GM18517 (cell line): Measurements from ENCODE around the gene MPI.

Source experiments
- ATAC-seq: cut with Tn5 transposase; IDR thresholded peaks from one replicate; pipeline ENCODE4 v1.9.1; 2021; ENCODE audit warnings: mild to moderate bottlenecking, moderate library complexity; ENCODE audit not compliant: unreplicated experiment

Gene MPI, protein sequence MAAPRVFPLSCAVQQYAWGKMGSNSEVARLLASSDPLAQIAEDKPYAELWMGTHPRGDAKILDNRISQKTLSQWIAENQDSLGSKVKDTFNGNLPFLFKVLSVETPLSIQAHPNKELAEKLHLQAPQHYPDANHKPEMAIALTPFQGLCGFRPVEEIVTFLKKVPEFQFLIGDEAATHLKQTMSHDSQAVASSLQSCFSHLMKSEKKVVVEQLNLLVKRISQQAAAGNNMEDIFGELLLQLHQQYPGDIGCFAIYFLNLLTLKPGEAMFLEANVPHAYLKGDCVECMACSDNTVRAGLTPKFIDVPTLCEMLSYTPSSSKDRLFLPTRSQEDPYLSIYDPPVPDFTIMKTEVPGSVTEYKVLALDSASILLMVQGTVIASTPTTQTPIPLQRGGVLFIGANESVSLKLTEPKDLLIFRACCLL

DNA sequence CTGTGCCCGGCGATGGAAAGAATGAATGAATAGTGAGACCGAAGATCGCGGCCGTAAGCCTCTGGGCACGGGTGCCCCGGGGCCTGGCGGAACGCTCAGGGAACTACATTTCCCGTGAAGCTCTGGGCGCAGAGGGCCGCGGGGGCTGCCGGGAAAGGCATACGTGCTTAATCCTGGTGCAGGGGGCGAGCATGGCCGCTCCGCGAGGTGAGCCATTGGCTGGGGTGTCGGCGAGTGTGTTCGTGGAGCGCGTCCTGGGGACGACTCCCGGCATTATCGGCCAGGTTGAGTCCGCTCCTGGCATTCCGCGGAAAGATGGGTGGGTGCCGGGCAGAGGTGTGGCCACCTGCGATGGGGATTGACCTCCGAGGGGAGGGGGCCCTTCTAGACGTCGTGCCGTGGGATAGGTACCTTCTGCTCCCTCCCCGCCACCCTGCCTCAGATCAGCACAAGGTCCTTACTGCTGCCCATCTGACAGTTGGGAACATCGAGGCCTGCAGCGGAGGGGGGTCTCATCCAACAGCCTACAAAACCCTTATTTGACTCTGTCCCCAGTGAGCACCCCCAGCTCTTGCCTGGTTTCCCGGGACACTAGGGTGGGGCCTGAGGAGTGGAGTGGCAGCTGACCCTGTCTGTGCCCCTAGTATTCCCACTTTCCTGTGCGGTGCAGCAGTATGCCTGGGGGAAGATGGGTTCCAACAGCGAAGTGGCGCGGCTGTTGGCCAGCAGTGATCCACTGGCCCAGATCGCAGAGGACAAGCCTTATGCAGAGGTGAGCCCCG lies at the start of gene MPI:
Gene MPI (plus strand): TSS at position 160 of the 782 bp plus-strand sequence. CDS start 32 bp downstream, at position 192.
- ATAC-seq: peak; percentile 87

DNA sequence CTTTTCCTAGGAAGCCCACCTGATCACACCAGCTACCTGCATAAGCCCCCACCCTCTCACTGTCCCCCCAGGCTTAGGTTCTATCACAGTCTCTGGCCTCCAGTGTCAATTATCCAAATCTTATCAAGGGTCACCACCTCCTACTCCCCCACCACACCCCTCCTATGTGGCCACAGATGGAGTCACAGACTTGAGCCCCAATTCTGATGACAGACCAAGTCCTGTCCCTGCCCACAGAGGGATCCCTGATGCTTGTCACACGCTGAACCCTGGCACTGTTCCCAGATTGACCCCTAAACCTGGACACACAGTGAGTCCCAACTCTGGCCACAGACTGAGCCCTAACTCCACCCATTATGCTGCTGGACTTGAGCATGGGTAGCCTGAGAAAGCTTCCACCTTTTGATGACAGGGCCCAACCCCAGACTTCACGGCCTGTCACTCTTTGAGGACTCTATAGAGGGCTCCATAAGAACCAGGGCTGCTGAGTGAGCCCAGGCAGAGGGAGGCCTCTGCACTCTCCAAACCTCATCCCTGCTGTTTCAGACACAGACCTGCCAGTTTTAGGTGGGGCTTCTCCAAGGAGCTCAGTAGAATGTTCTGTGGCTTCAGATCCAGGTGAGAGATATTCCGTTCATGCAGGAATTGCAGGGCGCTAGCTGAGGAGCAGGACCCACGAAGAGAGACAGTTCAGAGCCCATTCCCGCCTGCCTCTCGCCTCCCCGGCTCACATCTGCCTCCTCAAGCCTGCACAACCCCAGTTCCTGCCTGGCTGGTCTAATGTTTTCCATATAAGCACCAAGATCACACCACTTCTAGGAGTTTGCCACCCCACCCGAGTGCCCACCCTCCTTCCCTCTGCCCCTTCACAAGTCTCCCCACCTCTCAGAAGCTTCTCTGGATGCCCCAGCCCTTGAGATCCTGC lies 48.7 kb upstream of the MPI start:
- ATAC-seq: no peak

DNA sequence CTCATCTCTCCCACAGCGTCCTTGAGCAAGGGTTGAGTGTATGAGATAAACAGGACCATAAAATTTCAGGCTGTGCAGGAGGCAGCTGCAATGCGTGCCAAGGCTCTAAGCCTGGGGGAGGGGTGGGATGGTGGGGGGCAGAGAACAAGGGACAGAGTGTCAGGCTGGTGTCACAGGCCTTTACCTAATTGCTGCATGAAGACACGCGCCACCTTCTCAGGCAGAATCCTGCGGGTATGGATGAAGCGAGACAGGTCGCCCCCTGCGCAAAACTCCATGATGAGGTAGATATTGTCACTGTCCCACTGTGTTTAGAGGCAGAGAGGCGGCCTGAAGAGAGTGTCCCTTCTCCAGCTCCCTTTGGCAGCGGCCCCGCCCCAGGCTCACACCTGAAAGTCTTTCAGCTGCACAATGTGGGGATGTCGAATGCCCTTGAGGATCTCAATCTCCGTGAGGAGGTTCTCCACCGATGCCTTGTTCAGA lies 47.9 kb upstream of the MPI start:
- ATAC-seq: no peak

DNA sequence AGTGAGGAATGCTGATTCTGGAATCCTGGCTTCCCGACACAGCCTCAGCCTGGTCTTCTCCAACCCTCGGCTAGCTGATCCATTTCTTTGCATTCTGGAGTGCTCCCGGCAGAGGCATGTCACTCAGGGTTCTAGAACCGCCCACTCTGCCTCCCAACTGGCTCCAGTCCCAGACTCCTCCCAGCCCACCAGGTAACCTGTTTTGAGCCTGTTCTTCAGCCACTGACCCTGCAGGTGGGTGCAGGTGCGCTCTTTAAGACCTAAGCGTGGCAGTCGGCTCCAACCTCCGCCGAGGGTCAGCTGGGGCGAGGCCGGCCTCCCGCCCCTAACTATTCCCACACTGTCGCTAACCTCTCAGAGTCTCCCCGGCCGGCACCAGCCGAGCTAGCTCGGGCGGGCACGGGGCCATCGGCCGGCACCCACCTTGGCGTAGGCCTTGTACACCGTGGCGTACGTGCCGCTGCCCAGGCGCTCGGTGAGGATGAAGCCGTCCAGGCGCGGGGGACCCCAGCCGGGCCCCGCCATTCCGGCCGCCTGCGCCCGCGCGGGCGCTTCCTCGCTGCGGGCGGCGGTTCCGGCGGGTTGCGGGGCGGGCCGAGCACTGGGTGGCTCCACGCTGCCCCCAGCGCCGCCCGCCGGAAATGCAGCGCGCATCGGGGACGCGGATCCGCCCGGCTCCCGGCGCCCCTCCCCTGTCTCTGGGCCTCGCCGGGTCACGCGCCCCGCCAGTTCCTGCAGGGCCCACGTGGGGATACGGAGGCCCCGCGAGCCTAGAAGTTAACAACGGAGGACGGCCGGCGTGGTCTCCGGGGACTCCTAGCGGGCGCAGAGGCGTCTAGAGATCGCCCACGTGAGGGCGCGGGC lies 47.0 kb upstream of the MPI start, which contains the start of gene ULK3:
Gene ULK3 (minus strand): TSS at position 576 of the 864 bp plus-strand sequence. CDS start 51 bp downstream, at position 525.
- peak; percentile 78 for ATAC-seq

DNA sequence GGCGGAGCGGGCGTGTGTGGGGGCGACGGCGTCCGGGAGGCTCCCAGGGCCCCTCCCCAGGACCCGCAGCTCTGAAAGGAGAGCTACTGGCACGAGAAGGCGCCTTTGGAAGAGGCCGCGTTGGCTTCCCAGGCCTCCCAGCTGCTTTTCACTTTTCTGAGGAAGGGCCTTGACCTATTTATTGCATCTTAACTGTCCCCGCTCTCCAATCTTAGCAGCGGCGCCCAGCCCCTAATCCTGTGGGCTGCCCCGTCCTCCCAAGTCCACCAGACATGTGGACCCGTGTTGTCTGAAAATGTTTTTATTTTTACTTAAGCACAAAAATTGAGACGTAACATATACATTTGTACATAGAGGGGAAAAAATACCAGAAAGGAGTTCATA lies 46.4 kb upstream of the MPI start:
- no peak for ATAC-seq

DNA sequence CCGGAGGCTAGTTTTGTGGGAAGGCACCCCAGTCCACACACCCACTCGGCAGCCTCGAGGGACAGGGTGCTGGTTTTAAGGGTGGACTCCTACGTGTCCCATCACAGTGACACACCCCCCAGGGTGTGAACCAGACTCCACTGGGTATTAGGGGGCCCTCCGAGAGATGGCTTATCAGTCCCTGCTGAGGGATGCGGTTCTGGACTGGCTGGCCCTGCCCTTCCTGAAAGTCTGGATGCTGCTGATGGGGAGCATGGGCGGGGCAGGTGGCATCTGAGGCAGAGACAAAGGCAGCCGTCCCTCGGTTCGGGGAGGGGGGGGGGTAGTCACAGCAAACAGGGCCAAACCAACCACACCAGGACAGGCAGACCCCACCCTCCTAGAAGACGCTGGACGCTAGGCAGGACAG lies 45.9 kb upstream of the MPI start:
- ATAC-seq: no peak

DNA sequence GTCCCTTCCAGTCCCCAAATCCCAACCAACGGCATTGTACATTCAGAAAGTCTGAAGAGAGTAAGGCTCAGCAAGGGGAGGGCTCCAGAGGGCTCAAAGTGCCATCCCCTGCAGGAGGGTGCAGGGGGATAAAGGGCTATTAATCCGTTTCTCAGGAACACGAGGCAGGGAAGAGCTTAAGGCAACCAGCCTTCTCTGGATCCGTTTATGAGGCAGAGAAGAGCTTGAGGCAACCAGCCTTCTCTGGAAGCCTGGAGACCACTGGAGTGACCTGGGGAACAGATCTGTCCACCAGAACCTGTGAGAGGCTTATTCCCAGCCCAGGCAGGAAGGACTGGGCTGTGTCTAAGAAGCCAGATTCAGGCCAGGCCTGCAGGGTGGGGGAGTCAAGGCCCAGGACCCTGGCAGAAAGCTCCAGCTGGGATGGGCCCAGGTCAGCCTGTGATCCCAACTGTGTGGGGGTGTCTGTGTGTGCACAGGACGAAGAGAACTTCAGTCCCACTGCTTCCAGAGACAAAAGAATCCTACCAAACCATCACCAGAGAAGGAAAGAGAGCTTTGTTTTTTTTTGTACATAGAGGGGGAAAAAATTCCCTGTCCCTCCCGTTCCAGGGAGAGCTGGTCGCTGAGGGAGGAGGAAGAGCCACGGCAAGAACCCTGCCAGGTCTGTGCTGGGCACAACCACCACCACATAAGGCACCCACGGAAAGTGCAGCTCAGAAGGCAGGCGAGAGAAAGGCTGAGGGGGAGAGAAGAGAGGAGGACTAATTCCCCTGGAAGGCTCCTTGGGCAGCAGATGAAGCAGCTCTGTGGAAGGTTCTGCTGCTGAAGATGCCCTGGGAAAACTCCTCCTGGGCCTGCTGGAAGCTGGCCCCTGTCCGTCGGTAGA lies 45.3 kb upstream of the MPI start:
- ATAC-seq: no peak

DNA sequence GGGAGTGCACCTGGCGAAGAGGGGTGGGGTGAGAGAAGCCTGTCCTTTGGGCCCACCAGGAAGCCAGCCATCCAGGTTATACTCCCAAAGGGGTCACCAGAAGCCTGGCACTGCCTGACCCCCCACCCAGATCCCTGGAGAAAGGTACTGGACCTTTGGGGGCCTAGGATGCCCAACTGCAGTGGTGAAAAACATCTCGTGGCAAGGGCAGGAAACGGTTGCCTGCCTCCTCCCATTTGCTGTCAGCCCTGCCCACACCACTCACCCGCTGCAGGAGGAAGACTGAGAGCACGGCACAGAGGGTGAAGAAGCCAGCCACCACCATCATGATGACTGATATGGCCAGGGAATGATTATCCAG lies 44.7 kb upstream of the MPI start:
- ATAC-seq: no peak

DNA sequence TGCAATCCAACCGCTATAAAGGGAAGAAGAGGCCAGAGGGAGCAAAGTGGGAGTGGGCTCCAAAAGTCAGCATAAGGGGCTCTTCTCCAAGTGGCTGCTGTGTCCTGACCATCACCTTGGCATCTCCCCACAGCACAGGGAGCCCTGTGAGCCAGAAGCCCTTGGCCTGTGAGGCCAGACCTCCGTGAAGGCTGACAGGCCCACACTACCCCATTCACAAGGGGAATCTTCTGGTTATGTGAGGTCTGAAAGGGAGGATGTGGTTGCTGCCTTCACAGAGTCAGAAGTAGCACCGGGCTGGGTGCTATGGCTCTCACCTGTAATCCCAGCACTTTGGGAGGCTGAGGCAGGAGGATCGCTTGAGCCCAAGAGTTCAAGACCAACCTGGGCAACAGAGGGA lies 44.3 kb upstream of the MPI start:
- ATAC-seq: no peak

DNA sequence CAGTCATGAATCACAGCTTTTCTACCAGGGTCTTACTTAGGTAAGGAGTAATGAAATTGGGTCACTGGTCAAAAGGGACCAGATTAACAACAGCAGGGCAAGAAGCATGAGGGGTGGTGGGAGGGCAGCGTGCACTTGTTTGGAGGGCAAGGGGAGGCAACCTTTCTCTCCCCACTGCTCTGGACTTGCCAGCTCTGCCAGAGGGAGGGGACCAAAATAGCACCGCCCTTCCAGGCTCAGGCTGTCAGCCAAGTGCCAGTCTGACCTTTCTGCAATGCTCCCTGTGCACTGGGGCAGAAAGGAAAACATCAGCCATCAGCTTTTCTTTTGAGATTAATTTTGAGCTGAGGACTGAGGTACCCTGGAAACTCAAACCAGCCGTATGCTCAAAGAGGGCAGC lies 42.4 kb upstream of the MPI start:
- no peak for ATAC-seq

DNA sequence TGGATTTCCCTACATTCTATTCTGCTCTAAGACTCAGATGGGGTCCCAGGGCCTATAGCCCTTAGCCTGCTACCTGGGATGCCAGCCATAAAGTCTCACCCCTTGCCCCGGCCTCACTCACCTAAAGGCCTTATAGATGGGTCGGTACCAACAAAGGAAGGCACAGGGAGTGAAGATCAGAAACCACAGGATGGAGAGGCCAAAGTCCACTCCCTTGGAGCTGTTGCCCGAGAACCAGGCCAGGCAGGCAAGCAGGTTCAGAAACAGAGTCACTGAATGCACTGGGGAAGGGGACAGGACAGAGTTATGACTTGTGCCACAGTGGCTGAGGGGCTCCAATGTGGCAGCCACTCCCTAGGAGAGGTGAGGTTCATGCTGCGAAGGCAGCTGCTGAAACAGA lies 39.4 kb upstream of the MPI start:
- no peak for ATAC-seq

DNA sequence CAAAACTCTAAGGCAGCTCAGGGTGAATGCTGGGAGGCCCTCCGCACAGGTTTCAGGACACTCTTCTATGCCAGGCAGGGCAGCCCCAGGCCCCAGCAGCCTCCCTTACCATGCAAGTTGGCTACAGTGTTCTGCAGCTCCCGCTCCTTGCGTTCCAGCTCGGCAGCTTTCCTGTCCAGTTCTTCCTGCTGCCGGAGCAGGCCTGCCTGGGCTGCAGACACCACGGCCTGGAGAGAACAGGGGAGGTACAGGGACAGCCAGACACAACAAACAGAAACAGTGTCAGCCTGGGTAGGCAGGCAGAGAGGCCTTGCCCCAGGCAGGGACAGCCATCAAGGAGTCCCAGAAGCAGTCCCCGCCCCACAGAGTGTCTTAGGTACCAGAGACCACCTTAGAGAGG lies 37.9 kb upstream of the MPI start:
- no peak for ATAC-seq

DNA sequence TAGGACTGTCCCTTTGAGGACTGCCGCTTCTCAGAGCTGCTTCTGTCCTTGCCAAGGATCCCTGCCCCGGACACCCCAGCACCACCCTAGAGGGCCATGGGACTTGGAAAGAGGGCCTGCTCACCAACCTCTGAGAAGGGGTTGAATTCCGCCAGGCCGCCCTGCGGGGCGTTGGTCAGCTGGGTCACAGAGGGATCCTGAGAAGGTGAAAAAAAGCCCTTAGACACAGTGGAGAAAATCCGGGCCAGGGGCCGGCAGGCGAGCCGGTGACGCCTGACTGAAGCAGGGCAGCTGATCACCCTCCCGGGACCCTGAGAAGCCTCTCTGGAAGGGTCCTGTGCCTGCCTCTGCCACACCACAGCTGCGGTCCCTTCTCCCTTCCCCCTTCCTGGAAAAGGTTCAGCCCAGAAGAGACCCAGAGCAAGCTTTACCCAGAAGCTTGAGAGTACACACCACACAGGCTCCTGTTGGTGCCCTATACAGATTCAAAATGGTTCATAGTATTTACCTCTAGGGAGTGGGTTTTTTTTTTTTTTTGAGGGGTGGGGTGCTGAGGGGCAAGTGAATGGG lies 35.3 kb upstream of the MPI start:
- ATAC-seq: no peak

DNA sequence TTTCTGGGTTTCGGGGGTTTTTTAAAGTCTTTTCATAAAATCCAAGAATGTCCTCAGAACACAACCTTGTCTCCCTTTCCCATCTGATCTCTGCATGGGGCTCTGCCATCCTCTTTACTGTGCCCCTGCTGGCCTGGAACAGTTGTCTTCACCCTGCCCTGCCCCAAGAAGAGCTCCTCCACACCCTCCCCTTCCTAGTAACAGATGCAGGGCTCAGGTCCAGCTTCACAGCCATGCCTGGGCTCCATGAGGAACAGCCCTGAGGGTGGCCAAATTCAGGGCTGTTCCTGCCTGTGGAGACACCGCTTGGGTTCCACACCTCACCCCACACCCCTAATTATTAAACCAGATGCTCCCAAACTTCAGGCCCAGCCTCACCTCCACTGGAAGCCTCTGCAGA lies 34.0 kb upstream of the MPI start:
- no peak for ATAC-seq

DNA sequence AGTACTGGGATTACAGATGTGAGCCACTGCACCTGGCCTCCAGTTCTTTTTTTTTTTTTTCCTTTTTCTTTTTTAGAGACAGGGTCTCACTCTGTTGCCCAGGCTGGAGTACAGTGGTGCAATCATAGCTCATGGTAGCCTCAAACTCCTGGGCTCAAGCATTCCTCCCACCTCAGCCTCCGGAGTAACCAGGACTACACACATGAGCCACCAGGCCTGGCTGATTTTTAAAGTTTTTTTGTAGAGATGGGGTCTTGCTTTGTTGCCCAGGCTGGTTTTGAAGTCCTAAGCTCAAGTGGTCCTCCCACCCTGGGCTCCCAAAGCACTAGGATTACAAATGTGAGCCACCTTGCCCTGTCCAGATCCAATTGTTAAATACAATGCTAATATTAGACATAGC lies 33.3 kb upstream of the MPI start:
- no peak for ATAC-seq

DNA sequence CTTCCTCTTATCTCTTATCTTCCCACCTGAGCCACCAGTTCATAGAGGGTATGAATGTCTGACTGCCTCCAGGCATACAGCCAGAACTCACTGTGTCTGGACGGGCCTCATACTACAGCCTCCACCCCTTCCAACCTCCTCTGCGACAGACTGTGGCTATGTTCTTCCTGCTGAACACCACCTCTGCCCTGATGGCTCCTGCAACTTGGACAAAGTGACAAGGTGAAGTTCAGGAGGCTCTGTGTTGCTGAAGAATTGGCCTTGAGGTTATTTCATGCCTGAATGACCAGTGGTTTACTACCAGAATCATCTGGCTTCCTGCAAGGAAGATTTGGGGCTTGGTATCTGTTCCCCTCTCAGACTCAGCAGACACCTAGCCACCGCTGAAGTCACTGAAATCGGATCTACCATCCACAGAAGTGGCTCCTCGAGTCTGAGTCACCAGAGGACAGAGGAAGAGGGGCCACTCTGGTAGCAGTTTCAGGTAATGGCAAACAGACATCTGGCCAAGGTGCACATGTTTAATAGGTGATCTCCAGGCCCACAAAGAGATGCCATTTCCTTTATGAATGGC lies 32.7 kb upstream of the MPI start:
- ATAC-seq: no peak

DNA sequence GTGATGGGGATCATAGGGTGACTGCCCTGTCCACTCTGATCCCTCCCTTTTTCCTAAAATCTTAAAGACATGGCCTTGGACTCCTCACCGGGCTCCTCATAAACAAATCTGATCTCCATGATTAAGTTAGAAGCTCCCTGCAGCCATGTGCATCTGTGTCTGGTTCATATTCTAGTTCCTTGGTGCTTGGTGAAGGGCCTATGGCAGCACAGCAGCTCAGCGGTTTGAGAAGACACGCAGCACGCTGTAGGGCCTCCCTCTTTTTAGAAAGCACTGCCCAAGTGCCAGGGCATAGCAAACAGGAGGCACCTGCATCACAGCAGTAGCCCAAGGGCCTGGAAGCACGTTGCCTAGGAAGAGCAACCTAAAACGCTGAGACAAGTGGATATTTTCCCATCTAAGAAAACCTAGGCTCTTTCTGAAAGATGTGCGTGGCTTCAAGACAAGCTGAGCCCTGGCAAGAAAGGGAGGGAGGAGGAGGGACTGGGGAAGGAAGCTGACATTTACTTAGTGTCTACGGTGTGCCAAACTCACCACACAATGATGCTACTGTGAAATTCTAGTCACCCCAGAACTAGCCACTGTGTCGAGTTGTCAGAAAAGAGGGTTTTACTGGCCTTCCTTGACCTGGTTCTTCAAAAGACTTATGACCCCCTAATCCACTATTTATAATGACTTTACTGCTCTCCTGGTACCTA lies 32.0 kb upstream of the MPI start:
- ATAC-seq: no peak

DNA sequence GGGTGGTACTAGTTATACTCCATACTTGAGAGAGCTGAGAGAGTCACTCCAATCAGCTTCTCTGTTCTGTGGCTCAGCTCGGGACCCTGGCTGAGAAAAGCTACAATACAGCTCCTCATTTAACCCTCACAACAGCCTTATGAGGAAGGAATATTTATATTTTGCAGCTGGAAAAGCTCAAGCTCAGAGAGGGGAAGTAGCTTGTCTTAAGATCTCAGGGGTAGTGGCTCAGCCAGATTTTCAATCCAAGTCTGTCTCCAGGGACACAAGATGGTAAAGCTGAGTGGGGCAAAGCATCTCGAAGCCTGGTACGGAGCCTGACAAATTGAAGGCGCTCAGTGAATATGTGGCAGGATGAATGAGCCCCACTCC lies 31.5 kb upstream of the MPI start:
- no peak for ATAC-seq
